CD4-positive, alpha-beta T cell treated with Interleukin-15 for 4 hours (primary cell): ENCODE results near the gene FHIT.

Experiments used
- DNase-seq: peaks from one replicate; pipeline ENCODE4 v3.0.0-alpha.2; 2020; ENCODE audit warnings: low spot score

FHIT gene

DNA sequence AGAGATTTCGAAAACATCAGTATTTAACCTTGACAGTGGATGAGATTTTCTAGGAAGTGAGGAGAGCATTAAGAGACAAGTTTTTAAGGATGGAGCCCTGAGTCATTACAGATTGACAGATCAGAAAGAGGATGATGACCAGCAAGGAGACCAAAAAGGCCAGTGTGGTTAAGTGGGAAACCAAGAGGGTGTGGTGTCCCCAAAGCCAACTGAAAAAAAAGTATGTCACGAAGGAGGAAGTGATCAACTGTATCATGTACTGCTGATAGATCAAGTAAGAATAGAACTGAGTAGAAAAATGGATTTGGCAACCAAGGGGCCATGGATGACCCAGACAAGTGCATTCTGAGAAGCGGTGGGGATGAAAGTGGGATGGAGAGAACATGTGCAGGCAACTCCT is 491.8 kb downstream of the FHIT start:
- DNase-seq = no peak

DNA sequence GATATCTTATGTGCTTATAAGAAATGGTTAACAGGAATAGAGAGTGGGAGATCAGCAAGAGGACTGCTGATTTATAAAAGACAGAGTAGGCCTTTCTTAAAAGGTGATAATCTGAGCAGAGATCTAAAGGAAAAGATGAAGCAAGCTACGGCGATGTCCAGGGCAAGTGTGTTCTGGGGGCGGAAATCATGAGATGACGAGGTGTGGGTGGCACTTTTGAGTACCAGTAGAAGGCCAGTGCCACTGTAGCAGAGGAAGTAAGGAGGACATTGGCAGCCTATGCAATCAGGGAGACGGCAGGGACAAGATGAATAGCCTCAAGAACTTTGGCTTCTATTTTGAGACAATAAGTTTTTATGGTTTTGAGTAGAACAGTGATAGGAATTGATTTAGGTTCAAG is 492.4 kb downstream of the FHIT start:
- DNase-seq = no peak

DNA sequence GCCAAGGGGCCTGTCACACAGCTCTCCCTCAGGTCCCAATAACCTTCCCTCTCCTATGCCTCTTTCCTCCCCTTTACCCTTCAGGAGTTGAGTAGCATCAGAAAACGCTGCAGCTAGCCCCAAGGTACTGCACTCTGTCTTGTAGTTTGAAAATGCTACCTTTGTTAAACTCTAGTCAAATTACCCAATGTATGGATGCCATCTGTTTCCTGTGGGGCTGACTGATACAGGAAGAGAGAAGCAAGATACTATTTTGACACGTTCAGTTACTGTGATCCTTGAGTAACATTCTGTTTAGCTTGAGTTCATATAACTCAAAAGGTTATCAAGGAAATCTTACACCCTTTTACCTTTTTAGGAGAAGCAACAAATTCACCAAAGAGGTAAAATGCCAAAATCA is 493.1 kb downstream of the FHIT start:
- no peak for DNase-seq

DNA sequence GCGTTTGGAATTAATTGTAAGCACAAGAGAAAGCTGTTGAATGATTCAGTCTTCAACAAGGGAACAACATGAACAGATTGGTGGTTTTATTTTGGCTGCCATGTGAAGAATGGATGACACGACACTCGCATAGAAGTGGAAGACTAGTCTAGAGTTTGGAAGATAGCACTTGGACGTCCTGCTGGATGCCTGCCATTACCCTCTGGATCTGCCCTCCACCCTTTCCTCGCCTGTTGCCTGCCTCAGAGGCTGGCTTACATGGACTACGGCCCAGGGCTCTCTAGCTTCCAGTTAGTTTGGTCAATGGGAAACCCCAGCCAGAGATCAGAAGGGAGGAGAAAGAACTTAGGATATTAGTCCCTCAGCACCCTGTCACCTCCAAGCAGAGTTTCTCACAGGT is 493.5 kb downstream of the FHIT start:
- no peak for DNase-seq

DNA sequence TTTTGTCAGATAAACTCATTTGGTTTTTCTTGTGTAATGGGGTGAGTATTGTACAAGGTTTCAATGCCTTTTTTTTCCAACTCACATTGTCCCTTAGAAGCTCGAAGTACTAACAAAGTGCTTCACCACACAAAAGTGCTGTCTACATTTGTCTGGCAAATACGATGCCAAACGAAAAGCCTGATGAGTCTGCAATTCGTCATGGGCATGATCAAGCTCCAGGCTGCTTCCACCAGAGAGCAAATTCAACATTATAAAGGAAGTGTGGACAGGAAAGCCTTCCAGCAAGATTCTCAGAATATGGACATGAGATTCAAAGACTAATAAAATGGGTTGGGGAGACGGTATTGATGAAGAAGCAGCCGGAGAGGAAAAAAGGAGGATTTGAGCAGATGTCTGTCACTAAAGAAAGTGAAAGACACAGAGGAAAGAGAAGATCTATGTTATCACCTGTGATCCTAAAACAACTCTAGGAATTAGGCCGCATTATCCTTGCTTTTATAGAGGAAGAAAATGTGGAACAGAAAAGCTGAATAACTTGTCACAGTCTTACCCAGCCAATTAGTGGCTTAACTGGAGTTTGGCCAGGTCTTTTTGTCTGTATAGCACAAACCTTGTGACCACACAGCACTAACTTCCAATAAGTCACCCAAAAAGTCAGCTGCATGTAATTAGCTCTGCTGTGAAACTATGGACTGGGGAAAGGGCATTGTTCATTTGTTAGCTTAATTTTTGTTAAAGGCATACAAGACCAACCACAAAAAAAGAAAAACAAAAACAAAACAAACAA is 494.8 kb downstream of the FHIT start:
- no peak for DNase-seq

DNA sequence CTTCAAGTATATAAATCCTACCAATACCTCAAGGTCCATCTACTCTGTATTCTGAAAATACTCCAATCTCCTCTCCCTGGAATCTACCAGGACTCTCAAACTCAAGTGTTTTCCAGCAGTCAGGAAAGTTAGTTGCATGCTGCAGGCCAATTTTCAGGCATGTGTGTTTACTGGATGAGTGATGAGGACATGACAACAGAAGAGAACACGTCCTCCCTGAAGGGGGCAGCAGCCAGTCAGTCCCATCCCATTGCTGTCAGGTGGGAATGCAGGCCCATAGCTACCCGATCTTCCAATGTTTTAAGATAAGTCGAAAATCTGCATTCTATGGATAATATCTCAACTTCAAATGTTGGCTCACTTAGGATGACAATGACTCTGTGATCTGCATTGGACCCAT is 496.2 kb downstream of the FHIT start:
- no peak for DNase-seq

DNA sequence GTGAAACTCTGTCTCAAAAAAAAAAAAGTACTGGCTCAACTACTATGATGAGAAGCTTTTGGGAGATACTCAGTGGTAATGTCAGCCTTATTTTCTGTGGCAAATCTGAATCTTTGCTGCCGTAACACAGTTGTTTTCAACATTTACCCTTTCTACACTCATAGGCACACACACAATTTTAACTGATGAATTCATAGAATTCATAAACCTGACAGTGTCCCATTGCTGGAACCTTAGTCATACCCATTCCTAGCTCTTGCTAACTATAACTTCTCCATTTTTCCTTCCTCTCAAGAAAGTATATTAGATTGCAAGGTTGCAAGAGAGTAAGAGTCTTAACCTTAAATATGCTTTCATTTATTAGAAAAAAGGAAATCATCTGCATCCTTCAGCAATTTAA is 496.6 kb downstream of the FHIT start:
- DNase-seq = no peak

DNA sequence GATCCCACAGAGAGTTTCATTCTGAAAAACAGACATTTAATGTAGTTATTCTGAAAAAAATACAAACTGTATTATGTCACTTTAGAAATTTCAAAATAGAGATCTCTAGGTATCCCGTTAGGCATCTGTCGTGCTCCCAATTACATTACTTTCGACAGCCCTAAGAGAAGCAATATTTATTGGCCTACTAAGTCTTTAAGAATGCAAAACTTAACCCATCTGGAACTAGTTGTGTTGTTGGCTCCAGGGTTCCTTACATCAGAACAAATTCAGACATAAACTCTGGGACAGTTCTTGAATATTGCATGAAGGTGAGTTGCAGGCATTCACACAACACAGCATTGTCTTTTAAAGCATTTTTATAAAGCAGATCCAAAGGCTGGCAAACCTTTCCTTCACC is 498.4 kb downstream of the FHIT start:
- no peak for DNase-seq

DNA sequence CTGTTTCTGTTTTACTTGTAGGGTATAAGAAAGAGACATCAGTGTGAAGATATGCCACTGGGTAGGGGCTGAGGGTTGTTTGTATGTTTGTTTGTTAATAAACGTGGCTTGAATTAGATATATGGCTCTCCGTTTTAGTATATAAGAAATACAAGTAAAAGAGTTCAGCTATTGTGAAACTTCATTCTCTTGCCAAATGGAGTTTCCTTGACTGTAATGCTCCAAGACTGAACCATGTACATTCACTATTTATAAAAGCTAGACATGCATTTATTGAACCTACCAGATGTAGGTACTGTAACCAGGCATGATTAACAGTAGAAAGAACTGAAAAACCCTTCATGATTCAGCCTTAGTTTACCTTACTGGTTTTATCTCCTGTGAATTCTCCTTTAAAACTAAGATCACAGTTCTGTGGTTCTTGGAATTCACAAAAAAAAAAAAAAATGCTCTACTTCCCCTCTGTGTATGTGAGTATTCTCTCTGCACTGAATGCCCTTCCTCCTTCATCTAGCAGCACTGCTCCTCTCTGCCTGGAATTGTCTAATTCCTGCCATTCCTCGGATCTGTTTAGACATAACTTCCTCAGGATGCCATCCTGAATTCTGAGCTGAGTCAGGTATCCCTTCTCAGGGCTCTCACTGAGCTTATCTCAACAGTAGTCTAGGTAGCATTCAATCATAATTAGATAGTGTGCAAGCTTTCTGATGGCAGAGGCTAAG is 504.4 kb downstream of the FHIT start:
- no peak for DNase-seq

DNA sequence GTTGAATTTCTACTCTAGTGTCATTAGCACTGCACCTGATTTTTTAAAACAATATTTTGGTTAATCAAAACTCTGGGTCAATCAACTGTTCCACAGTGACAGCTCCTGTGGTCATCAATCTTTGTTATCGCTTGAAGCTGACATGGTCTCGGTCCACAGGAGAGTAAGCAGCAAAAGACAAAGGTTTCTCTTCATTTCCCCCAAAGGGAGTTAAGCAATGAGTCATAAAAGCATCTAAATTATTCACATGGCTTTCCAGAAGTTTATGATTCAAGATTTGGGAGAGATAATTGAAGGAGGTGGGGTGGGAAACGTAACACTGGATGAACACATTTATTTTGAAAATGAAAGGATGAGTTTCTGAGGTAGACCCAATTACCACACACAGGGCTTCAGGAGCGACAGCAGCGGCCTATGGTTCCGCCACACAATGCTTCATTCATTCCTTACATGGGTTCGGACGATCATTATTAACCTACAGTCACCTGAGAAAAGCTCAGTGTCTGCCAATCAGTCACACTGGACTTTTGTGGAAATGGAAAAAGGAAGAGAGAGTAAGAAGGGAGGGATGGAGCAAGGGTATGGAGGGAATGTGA is 505.1 kb downstream of the FHIT start:
- no peak for DNase-seq

DNA sequence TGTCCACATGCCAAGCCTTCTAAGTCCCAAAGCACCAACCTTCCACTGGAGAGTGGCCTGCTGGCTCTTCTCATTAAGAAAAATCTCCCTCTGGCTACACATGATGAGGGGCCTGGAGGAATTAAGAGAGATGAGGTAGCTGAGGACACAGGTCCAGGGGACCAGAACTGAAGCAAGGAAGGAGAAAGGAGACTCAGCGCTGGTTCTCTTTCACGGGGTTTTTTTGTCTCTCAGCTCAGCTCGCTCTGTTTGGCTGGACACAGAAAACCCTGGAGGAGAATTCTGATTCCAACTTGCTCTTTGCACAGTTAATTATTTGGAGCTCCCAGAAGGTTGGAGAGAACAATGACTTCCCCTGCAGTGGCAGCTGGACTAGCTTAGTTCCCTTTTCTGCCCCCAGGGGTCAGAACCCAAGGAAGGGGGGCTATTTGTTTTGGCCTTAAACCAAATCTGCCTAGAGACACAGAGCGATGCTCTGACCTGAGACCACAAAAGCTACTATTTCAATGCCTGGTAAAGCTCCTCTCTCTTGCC is 507.6 kb downstream of the FHIT start:
- DNase-seq = no peak

DNA sequence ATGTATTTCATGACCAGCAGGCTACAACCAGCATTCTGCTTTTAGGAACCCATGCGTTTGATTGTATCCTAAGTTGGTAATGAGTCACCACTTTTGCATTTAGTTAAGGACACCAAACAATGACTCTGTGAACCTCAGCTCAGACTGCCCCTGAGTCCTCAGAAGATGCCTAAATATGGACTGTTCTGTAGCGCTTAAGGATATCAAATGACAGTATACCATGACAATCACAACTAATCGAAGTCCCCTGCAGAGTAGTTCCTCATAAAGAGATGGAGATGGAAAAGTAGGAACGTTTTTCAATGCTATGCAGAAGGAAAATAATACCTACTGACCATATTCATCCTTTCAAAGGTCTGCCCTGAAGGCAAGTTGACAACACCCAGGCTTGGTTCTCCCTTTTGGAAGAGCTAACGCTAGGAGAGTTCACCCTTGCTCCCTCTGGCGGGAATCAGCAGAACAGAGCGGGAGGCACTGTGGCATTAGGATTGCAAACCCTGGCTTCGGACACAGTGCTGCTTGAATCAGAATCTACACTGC is 508.6 kb downstream of the FHIT start:
- DNase-seq = no peak

DNA sequence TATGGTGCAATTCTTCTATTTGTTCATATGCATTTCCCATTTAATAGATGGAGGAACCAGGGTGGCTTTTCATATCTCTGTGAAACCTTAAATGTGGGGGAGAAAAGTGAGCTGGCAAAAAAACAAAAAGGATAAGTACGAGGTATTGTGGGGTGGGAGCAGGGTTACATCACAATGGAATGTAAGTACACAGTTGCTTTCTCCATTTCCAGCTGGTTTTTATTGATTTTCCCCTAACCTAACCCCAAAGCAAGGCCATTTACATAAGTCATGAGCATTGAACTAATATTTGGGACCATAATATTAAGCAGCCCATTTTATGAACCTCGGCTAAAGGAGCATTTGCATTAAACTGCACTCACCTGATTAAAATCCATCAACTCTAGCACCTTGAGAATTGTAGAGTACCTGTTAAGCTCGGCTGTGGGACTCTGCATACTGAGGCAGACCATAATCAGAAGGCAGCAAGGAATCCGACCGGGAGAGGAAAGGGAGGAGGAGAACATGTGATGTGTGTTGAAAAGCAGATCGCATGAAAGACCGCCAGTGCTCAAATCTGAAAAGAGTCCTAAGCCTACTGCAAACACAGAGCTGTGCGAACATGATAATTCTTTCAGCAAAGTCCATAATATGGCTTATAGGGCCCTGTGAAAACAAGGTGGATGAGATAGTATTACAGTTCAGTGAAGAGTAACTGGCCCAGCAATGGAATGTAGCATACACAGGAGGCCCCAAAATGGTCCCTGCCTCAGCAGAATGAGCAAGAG is 513.4 kb downstream of the FHIT start:
- no peak for DNase-seq

DNA sequence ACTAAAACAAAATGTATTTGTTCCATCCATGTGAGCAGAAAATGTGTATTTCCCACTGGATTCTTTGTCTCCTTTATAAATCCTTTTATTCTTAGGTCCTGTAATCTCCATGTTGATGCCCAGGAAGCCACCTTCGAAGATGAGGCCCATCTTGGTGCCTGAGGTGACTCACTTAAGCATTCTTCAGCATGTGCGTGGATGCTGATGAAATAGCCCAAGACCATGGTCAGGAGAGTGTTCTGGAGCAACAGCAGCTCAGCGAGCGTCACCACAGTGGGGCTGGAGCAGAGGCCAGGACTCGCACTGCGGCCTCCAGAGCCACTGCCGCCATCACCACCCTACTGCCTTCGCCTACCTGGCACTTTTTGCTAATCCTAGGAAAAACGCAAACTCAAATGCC is 520.9 kb downstream of the FHIT start:
- no peak for DNase-seq

DNA sequence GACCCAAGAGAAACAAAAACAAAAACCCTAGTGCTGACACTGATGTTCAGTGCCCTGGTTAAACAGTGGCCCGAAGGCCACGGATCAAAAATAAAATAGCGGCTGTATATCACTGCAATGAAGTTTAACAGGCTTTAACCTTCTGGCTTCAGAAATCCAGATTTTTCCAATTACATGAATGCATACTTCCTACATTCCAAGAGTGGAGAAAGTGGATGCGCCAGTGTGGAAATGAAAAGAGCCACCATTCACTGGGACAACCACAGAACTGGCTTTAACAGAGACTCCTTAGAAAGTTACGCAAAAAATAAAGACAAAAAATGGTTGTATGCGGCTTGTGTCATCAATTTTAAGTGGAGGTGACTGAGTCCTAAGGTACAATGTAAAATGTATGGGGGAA is 522.2 kb downstream of the FHIT start:
- no peak for DNase-seq

DNA sequence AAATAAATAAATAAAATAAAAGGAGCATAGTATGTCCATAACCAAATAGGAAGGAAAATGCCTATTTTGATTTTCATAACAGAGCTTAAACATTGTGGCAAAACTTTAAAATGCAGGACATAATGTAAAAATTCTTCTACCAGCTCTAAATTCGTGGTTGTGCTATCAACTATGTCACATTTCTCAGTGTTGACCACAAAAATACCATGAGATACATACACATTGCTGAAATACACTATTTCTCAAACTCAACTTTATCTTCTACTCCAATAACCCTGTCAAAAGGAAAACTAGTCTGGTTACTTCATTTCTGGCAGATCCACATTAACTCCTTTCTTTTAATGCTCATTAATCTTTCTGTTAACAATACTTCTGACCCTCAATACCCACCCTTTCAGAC is 523.2 kb downstream of the FHIT start:
- DNase-seq = no peak

DNA sequence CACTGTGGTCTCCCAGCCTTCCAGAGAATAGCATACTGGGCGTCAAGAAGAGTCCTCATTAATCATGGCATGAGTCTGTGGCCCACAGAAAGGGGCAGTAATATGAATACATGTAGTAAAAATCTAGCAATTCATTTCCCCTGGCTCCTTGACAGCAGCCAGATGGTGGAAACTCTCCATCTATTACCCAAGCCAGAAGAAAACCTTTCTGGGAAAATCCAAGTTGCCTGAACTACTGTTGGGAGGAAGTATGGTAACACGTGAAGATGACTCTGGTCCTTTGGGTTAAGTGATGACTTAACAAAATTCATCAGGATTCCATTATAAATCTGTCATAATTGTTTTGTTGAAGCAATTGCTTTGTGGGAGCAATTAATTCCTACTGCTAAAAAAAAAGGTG is 530.5 kb downstream of the FHIT start:
- no peak for DNase-seq

DNA sequence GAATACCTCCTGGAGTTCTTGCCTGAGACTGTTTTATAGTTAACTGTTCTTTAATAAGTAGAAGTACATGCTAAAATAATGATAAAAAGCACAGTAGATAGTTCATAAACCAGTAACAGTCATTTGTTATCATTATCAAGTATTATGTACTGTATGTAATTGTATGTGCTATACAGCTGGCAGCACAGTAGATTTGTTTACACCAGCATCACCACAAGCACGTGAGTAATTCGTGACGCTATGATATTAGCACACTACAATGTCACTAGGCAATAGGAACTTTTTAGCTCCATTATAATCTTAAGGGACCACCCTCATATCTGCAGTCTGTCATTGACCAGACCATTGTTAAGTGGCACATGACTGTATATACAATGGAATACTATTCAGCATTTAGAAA is 534.7 kb downstream of the FHIT start:
- DNase-seq = no peak

DNA sequence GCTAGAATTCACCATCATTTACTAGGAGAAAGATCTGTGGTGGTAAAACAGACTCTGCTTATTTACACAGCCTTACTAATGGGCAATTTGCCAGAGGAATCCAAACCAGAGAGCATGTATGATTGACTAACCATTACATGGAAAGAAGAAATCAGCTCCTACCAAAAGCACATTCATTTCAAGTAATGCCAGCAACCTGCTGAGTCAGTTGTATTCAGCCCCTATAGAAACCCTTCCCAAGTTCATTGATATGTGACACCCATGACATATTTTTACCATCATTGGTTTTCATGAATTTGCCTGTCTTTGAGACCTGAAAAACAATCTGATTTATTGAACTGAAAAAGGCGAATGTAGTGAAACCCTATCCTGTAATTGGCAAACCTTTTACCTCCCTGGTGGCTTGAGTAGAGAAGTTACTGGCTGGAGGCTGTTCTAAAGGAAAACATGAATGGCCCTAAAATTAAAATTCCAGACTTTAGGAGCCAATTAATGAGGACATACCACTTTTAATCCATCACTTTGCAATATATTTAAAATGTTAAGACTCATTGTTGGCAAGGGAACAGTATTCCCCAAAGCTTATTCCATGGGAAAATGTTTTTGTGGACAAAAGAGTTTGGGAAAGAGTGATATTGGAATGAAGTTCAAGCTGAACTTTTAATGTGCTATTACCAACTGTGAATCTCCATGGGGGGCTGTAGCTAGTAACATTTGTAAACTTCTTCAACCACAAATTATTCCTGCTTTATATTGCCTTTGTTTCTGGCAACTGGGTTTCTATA is 542.9 kb downstream of the FHIT start:
- no peak for DNase-seq

DNA sequence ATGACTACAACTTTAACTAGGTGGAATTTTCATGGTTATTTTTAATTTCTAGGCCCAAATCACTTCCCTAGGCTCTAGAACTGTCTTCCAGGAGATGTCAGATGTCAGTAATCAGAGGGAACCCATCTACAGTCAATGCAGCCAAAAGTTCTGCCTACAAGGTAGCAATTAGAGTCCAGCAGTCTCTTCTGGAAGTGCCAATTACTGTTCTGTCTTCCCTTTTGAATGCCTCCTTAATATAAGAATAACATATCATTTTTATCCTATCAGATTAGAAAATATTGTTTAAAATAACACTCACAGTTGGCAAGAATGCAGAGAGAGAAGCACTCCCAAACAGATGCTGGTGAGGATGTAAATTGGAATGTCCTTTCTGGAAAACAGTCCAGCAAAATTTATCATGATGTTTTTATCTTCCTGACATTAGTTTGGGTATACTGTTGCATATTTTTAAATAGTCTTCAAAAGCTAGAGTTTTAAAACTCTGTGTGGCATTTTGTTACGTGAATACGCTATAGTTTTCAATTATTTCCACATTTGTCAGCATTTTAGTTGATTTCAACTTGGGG is 543.7 kb downstream of the FHIT start:
- no peak for DNase-seq
